ENCODE measurements around the gene PRR7.
A peak's percentile ranks its signal among the peaks of the same experiment; 100 is the strongest.

Gene PRR7

GRCh38 chr5:177437623-177438022, 9.0 kb upstream of the PRR7 start:
- DNase-seq, result no peak

GRCh38 chr5:177438468-177438867, 8.1 kb upstream of the PRR7 start:
- DNase-seq, result no peak

DNA sequence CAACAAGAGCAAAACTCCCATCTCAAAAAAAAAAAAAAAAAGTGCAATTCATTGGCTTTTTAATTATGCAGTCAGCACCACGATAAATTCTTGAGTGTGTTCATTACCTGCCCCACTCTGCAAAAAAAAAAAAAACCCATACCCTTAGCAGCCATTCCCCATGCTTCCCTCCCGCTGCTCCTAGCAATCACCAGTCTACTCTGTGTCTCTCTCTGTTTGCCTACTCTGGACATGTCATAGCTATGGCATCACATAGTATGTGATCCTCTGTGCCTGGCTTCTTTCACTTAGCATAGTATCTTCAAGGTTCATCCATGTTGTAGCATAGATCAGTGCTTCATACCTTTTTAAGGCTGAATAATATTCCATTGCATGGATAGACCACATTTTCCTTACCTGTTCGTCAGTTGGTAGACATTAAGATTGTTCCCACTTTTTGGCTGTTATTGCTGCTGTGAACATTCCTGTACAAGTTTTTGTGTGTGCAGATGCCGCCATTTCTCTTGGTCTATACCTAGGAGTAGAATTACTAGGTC, 7.0 kb upstream of the PRR7 start:
- DNase-seq, result no peak

DNA sequence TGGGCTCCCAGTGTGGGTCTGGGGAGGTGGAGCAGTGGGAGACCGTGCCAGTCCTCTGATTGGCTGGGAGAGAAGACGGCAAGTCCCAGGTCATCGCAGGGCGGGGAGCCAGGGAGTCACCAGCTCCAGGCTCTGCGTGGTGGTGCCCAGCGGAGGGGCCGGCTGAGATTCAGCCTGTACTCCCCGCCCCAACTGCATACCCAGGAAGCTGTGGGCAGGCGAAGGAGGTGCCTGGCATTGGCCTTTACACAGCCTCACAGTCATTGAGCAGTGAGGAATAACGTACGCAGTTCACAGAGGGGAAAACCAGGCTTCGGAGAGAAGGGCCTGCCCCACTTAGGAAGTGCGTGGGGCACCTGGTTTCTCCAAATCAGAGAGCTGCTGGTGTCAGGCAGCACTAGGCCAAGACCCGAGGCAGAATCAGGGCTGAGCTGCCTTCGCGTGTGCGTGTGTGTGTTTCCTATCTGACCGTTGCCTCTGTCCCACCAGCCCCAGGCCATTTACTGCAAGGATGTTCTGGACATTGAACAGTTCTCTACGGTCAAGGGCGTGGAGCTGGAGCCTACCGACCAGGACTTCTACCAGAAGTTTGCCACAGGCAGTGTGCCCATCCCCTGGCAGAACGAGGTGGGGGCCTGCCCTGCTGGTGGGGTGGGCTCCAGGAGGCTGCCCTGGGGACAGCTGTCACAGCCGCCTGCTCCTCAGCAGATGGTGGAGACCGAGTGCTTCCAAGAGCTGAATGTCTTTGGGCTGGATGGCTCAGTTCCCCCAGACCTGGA, 6.2 kb upstream of the PRR7 start:
- DNase-seq, result peak; percentile 50 to 54

- DNase-seq, result no peak
Observed at GRCh38 chr5:177440990-177441780, 5.4 kb upstream of the PRR7 start.

DNA sequence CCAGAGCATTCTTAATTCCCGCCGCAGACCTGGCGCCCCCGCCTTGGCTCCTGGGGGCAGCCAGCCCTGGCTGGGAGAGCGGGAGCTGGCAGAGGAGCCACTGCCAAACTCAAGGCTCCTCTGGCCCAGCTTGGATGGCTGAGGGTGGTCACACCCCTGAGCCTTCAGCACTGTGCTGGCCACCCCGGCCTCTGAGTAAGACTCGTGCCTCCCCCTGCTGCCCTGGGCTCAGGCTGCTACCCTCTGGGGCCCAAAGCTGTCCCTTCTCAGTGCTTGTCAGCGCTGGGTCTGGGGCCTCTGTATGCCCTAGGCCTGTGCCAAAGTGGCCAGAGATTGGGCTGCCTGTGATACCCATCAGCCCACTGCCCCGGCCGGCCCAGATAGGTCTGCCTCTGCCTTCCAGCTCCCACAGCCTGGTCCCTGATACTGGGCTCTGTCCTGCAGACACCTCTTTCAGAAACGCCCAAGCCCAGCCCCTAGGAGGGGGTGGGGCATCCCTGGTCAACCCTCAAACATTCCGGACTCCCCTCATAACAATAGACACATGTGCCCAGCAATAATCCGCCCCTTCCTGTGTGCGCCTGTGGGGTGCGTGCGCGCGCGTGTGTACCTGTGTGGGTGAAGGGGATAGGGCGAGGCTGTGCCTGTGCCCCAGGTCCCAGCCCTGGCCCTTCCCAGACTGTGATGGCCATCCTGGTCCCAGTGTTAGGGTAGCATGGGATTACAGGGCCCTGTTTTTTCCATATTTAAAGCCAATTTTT, 4.4 kb upstream of the PRR7 start:
- no peak for DNase-seq

DNA sequence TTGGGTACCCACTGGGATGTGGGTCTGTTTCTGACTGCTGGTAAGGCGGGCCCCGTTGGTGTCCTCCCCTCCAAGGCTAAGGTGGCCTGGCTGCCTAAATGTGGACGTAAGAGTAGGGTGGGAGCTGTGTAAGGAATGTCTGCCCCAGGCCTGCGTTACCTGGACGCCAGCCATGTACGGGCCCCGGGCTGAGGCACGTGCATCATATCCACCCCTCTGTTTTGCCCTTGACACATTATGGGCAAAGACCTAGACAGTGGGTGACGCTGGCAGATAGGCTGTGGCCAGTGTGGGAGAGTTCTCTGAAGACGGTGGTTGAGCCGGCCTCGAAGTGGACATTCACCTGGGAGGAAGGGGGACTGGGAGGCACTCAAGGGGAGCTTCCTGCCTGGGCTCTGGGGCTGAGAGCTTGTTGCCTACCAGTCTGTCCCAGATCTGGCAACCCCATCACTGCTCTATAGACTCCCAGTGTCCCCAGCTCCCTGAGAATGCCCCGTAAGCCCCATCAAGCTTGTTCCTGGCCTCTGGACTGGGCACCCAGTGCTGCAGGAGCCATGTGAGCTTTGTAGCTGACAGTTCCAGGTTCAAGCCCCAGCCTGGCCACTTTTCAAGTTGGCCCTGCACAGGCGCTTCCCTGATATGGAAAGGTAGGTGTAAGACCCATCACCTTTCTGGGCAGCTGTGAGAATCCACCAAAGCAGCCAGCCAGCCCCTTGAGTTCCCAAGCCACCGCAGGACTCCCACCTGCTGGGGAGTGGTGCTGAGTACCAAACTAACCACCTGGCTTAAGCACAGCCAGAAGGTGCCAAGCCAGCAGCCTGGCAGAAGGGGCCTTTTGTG, 3.2 kb upstream of the PRR7 start:
- DNase-seq, result no peak

GRCh38 chr5:177444106-177445051, 2.2 kb upstream of the PRR7 start:
- no peak for DNase-seq

- DNase-seq, result no peak
Observed at GRCh38 chr5:177445052-177445916, 1.3 kb upstream of the PRR7 start.

DNA sequence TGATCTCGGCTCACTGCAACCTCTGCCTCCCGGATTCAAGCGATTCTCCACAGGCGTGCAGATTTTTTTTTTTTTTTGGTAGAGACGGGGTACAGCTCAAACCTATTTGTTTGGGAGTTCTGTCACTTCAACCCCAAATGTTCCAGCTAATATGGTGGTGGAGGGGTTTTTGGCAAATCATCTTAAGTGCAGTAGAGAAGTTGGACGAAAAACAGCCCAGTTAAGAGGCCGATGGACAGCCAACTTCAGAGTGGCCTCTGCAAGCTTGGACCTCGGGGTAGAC, 756 bp upstream of the PRR7 start:
- DNase-seq, result no peak

GRCh38 chr5:177447066-177447610, 524 bp downstream of the PRR7 start:
- DNase-seq, result peak; percentile 50 to 55

- no peak for DNase-seq
Observed at GRCh38 chr5:177447611-177448243, 1.1 kb downstream of the PRR7 start.

DNA sequence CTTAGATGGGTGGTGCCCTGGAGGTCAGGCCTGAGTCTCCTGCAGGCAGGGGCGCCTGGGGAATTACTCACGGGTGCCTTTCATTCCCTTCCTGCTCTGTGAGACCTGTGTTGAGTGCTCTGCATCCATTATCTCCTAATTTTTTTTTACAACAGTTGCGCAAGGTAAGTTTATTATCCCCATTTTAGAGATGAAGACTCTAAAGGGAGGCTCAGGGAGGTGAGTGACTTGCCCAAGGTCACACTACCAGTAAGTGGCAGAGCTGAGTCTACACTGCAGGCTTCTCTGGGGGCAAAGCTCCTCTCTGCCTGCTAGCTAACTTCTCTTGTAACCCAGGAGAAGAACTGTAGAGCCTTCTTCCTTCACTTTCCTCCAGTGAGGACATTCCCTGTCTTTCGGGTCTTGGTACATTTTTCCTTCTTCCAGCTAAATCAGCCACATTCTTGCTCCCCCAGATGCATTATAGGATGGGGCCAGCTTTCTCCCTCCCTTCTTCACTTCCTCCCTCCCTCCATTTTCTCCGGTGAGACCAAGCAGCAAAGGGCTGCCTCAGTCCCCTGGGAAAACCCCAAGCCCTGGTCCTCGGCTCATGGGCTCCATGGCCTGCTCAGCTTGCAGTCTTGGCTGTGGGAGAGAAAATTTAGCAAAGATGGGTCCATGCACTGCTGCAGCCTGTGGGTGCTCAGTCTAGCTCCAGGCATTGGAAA, 1.8 kb downstream of the PRR7 start:
- DNase-seq, result no peak

GRCh38 chr5:177449140-177450061, 2.8 kb downstream of the PRR7 start:
- no peak for DNase-seq

- no peak for DNase-seq
Observed at GRCh38 chr5:177450667-177451424, 4.2 kb downstream of the PRR7 start.

- DNase-seq, result no peak
Observed at GRCh38 chr5:177452688-177453638, 6.3 kb downstream of the PRR7 start.
